ENCODE measurements around the gene CHP2. TPM values are rescaled to one million over a fixed set of nuclear protein-coding genes. Genes with fewer than 3 reads are reported as not detected.
"Not testable (repeated sequence)": the region's sequence is repeated elsewhere in the genome, so short reads cannot be mapped to it uniquely, and the experiment has no call there.

Gene CHP2
- total and polyA plus RNA-seq, 2 experiments from 2014 or later = 2.0 to 3.3 TPM

GRCh38 chr16:23734176-23734893 is 20.5 kb upstream of the CHP2 start:
- DNase-seq (ENCODE audit: low spot score) = no peak
- WGBS (ENCODE audit: low lambda C conversion rate, missing lambda C conversion rate) = 87% methylated on average over 19 of the region's 19 CpGs
- H2AFZ ChIP-seq = no peak overlapping the region

GRCh38 chr16:23737423-23738028 is 17.3 kb upstream of the CHP2 start:
- not testable (repeated sequence) for H3K4me3 ChIP-seq; H3K27me3 ChIP-seq; H3K79me2 ChIP-seq; DNase-seq (ENCODE audit: low spot score); H3K27ac ChIP-seq; H3K9me2 ChIP-seq (replicated peaks; ENCODE audit: insufficient read depth); H4K20me1 ChIP-seq (ENCODE audit: insufficient read depth, poor library complexity, severe bottlenecking); H3K9me3 ChIP-seq (ENCODE audit: low read depth); H3K4me2 ChIP-seq; H3K36me3 ChIP-seq (replicated peaks; ENCODE audit: insufficient read depth, low read depth); H2AFZ ChIP-seq; H3K4me1 ChIP-seq (ENCODE audit: insufficient read depth)
- 91% methylated on average over 1 of the region's 1 CpG for WGBS (ENCODE audit: low lambda C conversion rate, missing lambda C conversion rate)

More at GRCh38 chr16:23734176-23734893, 20.5 kb upstream of the CHP2 start:
- Histone ChIP-seq H3K36me3 (replicated peaks; ENCODE audit: insufficient read depth, low read depth) (no peaks in the 10 kb centered on the region), H3K9me2 (replicated peaks; ENCODE audit: insufficient read depth) (no peaks in the 10 kb centered on the region), H4K20me1 (ENCODE audit: insufficient read depth, poor library complexity, severe bottlenecking) (no peaks in the 10 kb centered on the region), H3K27ac (no peak overlapping the region), H3K9me3 (ENCODE audit: low read depth) (no peaks in the 10 kb centered on the region), H3K4me2 (no peak overlapping the region), H3K4me3 (no peak overlapping the region), H3K27me3 (no peaks in the 10 kb centered on the region), H3K4me1 (ENCODE audit: insufficient read depth) (no peaks in the 10 kb centered on the region), H3K79me2 (no peaks in the 10 kb centered on the region)
- TF ChIP-seq CTCF (IDR thresholded peaks at IDR 0.05; ENCODE audit: poor library complexity) (no peak), EZH2phosphoT487 (IDR thresholded peaks at IDR 0.05; ENCODE audit: low read depth, severe bottlenecking, unreplicated experiment) (no peak), EZH2 (IDR thresholded peaks at IDR 0.05; ENCODE audit: borderline replicate concordance) (no peak)

- 82% methylated on average over 1 of the region's 1 CpG for WGBS (ENCODE audit: low lambda C conversion rate, missing lambda C conversion rate)
- Histone ChIP-seq H2AFZ (no peak overlapping the region), H3K4me3 (no peak overlapping the region), H4K20me1 (ENCODE audit: insufficient read depth, poor library complexity, severe bottlenecking) (no peaks in the 10 kb centered on the region), H3K9me3 (ENCODE audit: low read depth) (no peaks in the 10 kb centered on the region), H3K27me3 (peaks cover 7% of the 10 kb centered on the region), H3K9me2 (replicated peaks; ENCODE audit: insufficient read depth) (no peaks in the 10 kb centered on the region), H3K4me2 (no peak overlapping the region), H3K79me2 (no peaks in the 10 kb centered on the region), H3K36me3 (replicated peaks; ENCODE audit: insufficient read depth, low read depth) (no peaks in the 10 kb centered on the region), H3K4me1 (ENCODE audit: insufficient read depth) (no peaks in the 10 kb centered on the region), H3K27ac (no peak overlapping the region)
- TF ChIP-seq EZH2phosphoT487 (IDR thresholded peaks at IDR 0.05; ENCODE audit: low read depth, severe bottlenecking, unreplicated experiment) (no peak), CTCF (IDR thresholded peaks at IDR 0.05; ENCODE audit: poor library complexity) (no peak), EZH2 (IDR thresholded peaks at IDR 0.05; ENCODE audit: borderline replicate concordance) (no peak)
- no peak for DNase-seq (ENCODE audit: low spot score)
Observed at GRCh38 chr16:23739516-23739915, 15.3 kb upstream of the CHP2 start.

GRCh38 chr16:23741675-23742303 is 13.0 kb upstream of the CHP2 start:
- DNase-seq (ENCODE audit: low spot score) = no peak
- TF ChIP-seq CTCF (IDR thresholded peaks at IDR 0.05; ENCODE audit: poor library complexity) (no peak), EZH2phosphoT487 (IDR thresholded peaks at IDR 0.05; ENCODE audit: low read depth, severe bottlenecking, unreplicated experiment) (no peak), EZH2 (IDR thresholded peaks at IDR 0.05; ENCODE audit: borderline replicate concordance) (no peak)
- no peak overlapping the region for H3K27ac ChIP-seq
- H3K79me2 ChIP-seq = no peaks in the 10 kb centered on the region
- 88% methylated on average over 2 of the region's 2 CpGs for WGBS (ENCODE audit: low lambda C conversion rate, missing lambda C conversion rate)
- H4K20me1 ChIP-seq (ENCODE audit: insufficient read depth, poor library complexity, severe bottlenecking) = no peaks in the 10 kb centered on the region
- H3K4me2 ChIP-seq = no peak overlapping the region
- no peaks in the 10 kb centered on the region for H3K9me3 ChIP-seq (ENCODE audit: low read depth)
- no peak overlapping the region for H3K4me3 ChIP-seq
- H2AFZ ChIP-seq = no peak overlapping the region
- H3K27me3 ChIP-seq = peaks cover 12% of the 10 kb centered on the region
- H3K9me2 ChIP-seq (replicated peaks; ENCODE audit: insufficient read depth) = no peaks in the 10 kb centered on the region
- H3K36me3 ChIP-seq (replicated peaks; ENCODE audit: insufficient read depth, low read depth) = no peaks in the 10 kb centered on the region
- no peaks in the 10 kb centered on the region for H3K4me1 ChIP-seq (ENCODE audit: insufficient read depth)

All from hepatocyte (in vitro differentiated cells).